ENCODE data around the gene ISG20. TPM values are rescaled to one million over a fixed set of nuclear protein-coding genes. Genes with fewer than 3 reads are reported as not detected.
"Not testable (repeated sequence)": the region's sequence is repeated elsewhere in the genome, so short reads cannot be mapped to it uniquely, and the experiment has no call there.

ISG20 gene
- total RNA-seq, 1 donor: 37.8 TPM

GRCh38 chr15:88624971-88625490 is 13.8 kb upstream of the ISG20 start:
- Histone ChIP-seq H3K4me3 (ENCODE audit: low read length) (no peak overlapping the region), H3K9me3 (ENCODE audit: low read depth, low read length) (no peaks in the 10 kb centered on the region), H3K4me1 (ENCODE audit: insufficient read depth, low read length) (peaks cover 84% of the 10 kb centered on the region), H3K27me3 (ENCODE audit: insufficient read depth, low read length) (no peaks in the 10 kb centered on the region)

- H3K27me3 ChIP-seq (ENCODE audit: insufficient read depth, low read length): no peaks in the 10 kb centered on the region
- H3K4me1 ChIP-seq (ENCODE audit: insufficient read depth, low read length): peaks cover 90% of the 10 kb centered on the region
- H3K4me3 ChIP-seq (ENCODE audit: low read length): no peak overlapping the region
- no peaks in the 10 kb centered on the region for H3K9me3 ChIP-seq (ENCODE audit: low read depth, low read length)
Observed at GRCh38 chr15:88625943-88626741, 12.7 kb upstream of the ISG20 start.

- Histone ChIP-seq H3K4me3 (ENCODE audit: low read length) (no peak overlapping the region), H3K27me3 (ENCODE audit: insufficient read depth, low read length) (no peaks in the 10 kb centered on the region), H3K4me1 (ENCODE audit: insufficient read depth, low read length) (peaks cover 92% of the 10 kb centered on the region), H3K9me3 (ENCODE audit: low read depth, low read length) (no peaks in the 10 kb centered on the region)
Observed at GRCh38 chr15:88627463-88627862, 11.4 kb upstream of the ISG20 start.

- Histone ChIP-seq H3K4me1 (ENCODE audit: insufficient read depth, low read length) (peaks cover 92% of the 10 kb centered on the region), H3K4me3 (ENCODE audit: low read length) (no peak overlapping the region), H3K9me3 (ENCODE audit: low read depth, low read length) (no peaks in the 10 kb centered on the region), H3K27me3 (ENCODE audit: insufficient read depth, low read length) (no peaks in the 10 kb centered on the region)
Observed at GRCh38 chr15:88628018-88628654, 10.7 kb upstream of the ISG20 start.

GRCh38 chr15:88629071-88629470 is 9.7 kb upstream of the ISG20 start:
- Histone ChIP-seq H3K27me3 (ENCODE audit: insufficient read depth, low read length) (no peaks in the 10 kb centered on the region), H3K9me3 (ENCODE audit: low read depth, low read length) (no peaks in the 10 kb centered on the region), H3K4me1 (ENCODE audit: insufficient read depth, low read length) (peaks cover 89% of the 10 kb centered on the region), H3K4me3 (ENCODE audit: low read length) (no peak overlapping the region)

- no peak overlapping the region for H3K4me3 ChIP-seq (ENCODE audit: low read length)
- no peaks in the 10 kb centered on the region for H3K27me3 ChIP-seq (ENCODE audit: insufficient read depth, low read length)
- no peaks in the 10 kb centered on the region for H3K9me3 ChIP-seq (ENCODE audit: low read depth, low read length)
- H3K4me1 ChIP-seq (ENCODE audit: insufficient read depth, low read length): peaks cover 88% of the 10 kb centered on the region
Observed at GRCh38 chr15:88630141-88630721, 8.6 kb upstream of the ISG20 start.

GRCh38 chr15:88630798-88631463 is 7.9 kb upstream of the ISG20 start:
- no peak overlapping the region for H3K4me3 ChIP-seq (ENCODE audit: low read length)

GRCh38 chr15:88631464-88632028 is 7.3 kb upstream of the ISG20 start:
- peaks cover 87% of the 10 kb centered on the region for H3K4me1 ChIP-seq (ENCODE audit: insufficient read depth, low read length)
- H3K27me3 ChIP-seq (ENCODE audit: insufficient read depth, low read length): no peaks in the 10 kb centered on the region
- no peak overlapping the region for H3K4me3 ChIP-seq (ENCODE audit: low read length)
- H3K9me3 ChIP-seq (ENCODE audit: low read depth, low read length): no peaks in the 10 kb centered on the region

More at GRCh38 chr15:88630798-88631463, 7.9 kb upstream of the ISG20 start:
- Histone ChIP-seq H3K27me3 (ENCODE audit: insufficient read depth, low read length) (no peaks in the 10 kb centered on the region), H3K9me3 (ENCODE audit: low read depth, low read length) (no peaks in the 10 kb centered on the region), H3K4me1 (ENCODE audit: insufficient read depth, low read length) (peaks cover 87% of the 10 kb centered on the region)

- not testable (repeated sequence) for H3K9me3 ChIP-seq (ENCODE audit: low read depth, low read length); H3K27me3 ChIP-seq (ENCODE audit: insufficient read depth, low read length); H3K4me3 ChIP-seq (ENCODE audit: low read length)
- H3K4me1 ChIP-seq (ENCODE audit: insufficient read depth, low read length): peaks cover 91% of the 10 kb centered on the region
Observed at GRCh38 chr15:88632797-88633196, 6.0 kb upstream of the ISG20 start.

GRCh38 chr15:88634449-88634848 is 4.4 kb upstream of the ISG20 start:
- Histone ChIP-seq H3K4me3 (ENCODE audit: low read length) (no peak overlapping the region), H3K4me1 (ENCODE audit: insufficient read depth, low read length) (peaks cover 89% of the 10 kb centered on the region), H3K9me3 (ENCODE audit: low read depth, low read length) (no peaks in the 10 kb centered on the region), H3K27me3 (ENCODE audit: insufficient read depth, low read length) (no peaks in the 10 kb centered on the region)

- no peaks in the 10 kb centered on the region for H3K9me3 ChIP-seq (ENCODE audit: low read depth, low read length)
- H3K4me3 ChIP-seq (ENCODE audit: low read length): no peak overlapping the region
- peaks cover 89% of the 10 kb centered on the region for H3K4me1 ChIP-seq (ENCODE audit: insufficient read depth, low read length)
- no peaks in the 10 kb centered on the region for H3K27me3 ChIP-seq (ENCODE audit: insufficient read depth, low read length)
Observed at GRCh38 chr15:88635318-88635717, 3.5 kb upstream of the ISG20 start.

- no peaks in the 10 kb centered on the region for H3K9me3 ChIP-seq (ENCODE audit: low read depth, low read length)
- H3K4me1 ChIP-seq (ENCODE audit: insufficient read depth, low read length): peaks cover 89% of the 10 kb centered on the region
- no peaks in the 10 kb centered on the region for H3K27me3 ChIP-seq (ENCODE audit: insufficient read depth, low read length)
- peak overlapping the region; percentile 39 for H3K4me3 ChIP-seq (ENCODE audit: low read length)
Observed at GRCh38 chr15:88636050-88636449, 2.8 kb upstream of the ISG20 start.

- Histone ChIP-seq H3K4me3 (ENCODE audit: low read length) (peak overlapping the region; percentile 39), H3K4me1 (ENCODE audit: insufficient read depth, low read length) (peaks cover 90% of the 10 kb centered on the region), H3K27me3 (ENCODE audit: insufficient read depth, low read length) (no peaks in the 10 kb centered on the region), H3K9me3 (ENCODE audit: low read depth, low read length) (no peaks in the 10 kb centered on the region)
Observed at GRCh38 chr15:88636654-88637053, 2.2 kb upstream of the ISG20 start.

GRCh38 chr15:88637436-88637835 is 1.4 kb upstream of the ISG20 start:
- no peaks in the 10 kb centered on the region for H3K27me3 ChIP-seq (ENCODE audit: insufficient read depth, low read length)
- H3K4me3 ChIP-seq (ENCODE audit: low read length): peak overlapping the region; percentile 5
- H3K9me3 ChIP-seq (ENCODE audit: low read depth, low read length): no peaks in the 10 kb centered on the region
- peaks cover 90% of the 10 kb centered on the region for H3K4me1 ChIP-seq (ENCODE audit: insufficient read depth, low read length)

All from mononuclear cell (primary cell).